Mucosa of rectum (tissue), 2 donors: ENCODE measurements around the gene MYL10.

Source experiments
- H3K27ac ChIP-seq, 2 donors: one replicate each; pipeline ENCODE4 v1.7.0; 2013; ENCODE audit warnings: inconsistent platforms in 2 of 2, low read depth in 2 of 2, low read length in 2 of 2
- H3K27me3 ChIP-seq, 2 donors: one replicate each; pipeline ENCODE4 v1.7.0; 2013; ENCODE audit warnings: low read length in 2 of 2; ENCODE audit not compliant: control insufficient read depth in 2 of 2, insufficient read depth in 2 of 2
- H3K36me3 ChIP-seq, 2 donors: one replicate each; pipeline ENCODE4 v1.7.0; 2013; ENCODE audit warnings: low read length in 2 of 2; ENCODE audit not compliant: control insufficient read depth in 2 of 2, insufficient read depth in 2 of 2
- H3K4me1 ChIP-seq, 2 donors: one replicate each; pipeline ENCODE4 v1.7.0; 2013; ENCODE audit warnings: low read length in 2 of 2, mild to moderate bottlenecking in 1 of 2; ENCODE audit not compliant: control insufficient read depth in 2 of 2, insufficient read depth in 2 of 2
- H3K4me3 ChIP-seq, 2 donors: one replicate each; pipeline ENCODE4 v1.7.0; 2013; ENCODE audit warnings: low read length in 2 of 2
- H3K9ac ChIP-seq, 2 donors: one replicate each; pipeline ENCODE4 v1.7.0; 2013; ENCODE audit warnings: low read length in 2 of 2, low read depth in 1 of 2, mild to moderate bottlenecking in 1 of 2
- H3K9me3 ChIP-seq, 2 donors: one replicate each; pipeline ENCODE4 v1.7.0; 2013; ENCODE audit warnings: low read length in 2 of 2; ENCODE audit not compliant: control insufficient read depth in 2 of 2
- donor health status: healthy.
- donor health status: Normal muscosa, but diverticular disease.

The MYL10 gene

GRCh38 chr7:101669307-101669706 is 40.2 kb upstream of the MYL10 start:
- Histone ChIP-seq H3K4me3 (no peak overlapping the region), H3K9ac (no peak overlapping the region), H3K9me3 (no peaks in the 10 kb centered on the region), H3K36me3 (no peaks in the 10 kb centered on the region), H3K4me1 (no peaks in the 10 kb centered on the region), H3K27ac (no peak overlapping the region), H3K27me3 (peaks cover 0 to 4% of the 10 kb centered on the region in 2 donors)

GRCh38 chr7:101668726-101669125 is 39.6 kb upstream of the MYL10 start:
- Histone ChIP-seq H3K27ac (no peak overlapping the region), H3K4me3 (no peak overlapping the region), H3K27me3 (peaks cover 0 to 4% of the 10 kb centered on the region in 2 donors), H3K4me1 (no peaks in the 10 kb centered on the region), H3K9ac (no peak overlapping the region), H3K36me3 (no peaks in the 10 kb centered on the region), H3K9me3 (no peaks in the 10 kb centered on the region)

GRCh38 chr7:101667920-101668319 is 38.8 kb upstream of the MYL10 start:
- Histone ChIP-seq H3K27me3 (peaks cover 0 to 4% of the 10 kb centered on the region in 2 donors), H3K4me1 (no peaks in the 10 kb centered on the region), H3K9me3 (no peaks in the 10 kb centered on the region), H3K27ac (no peak overlapping the region), H3K4me3 (no peak overlapping the region), H3K36me3 (no peaks in the 10 kb centered on the region), H3K9ac (no peak overlapping the region)

- no peaks in the 10 kb centered on the region for H3K36me3 ChIP-seq
- no peak overlapping the region for H3K9ac ChIP-seq
- H3K4me1 ChIP-seq = no peaks in the 10 kb centered on the region
- no peak overlapping the region for H3K4me3 ChIP-seq
- H3K27me3 ChIP-seq = peaks cover 0 to 4% of the 10 kb centered on the region in 2 donors
- no peak overlapping the region for H3K27ac ChIP-seq
- H3K9me3 ChIP-seq = no peaks in the 10 kb centered on the region
These were observed 38.3 kb upstream of the MYL10 start for GRCh38 chr7:101667399-101667798.

GRCh38 chr7:101666741-101667140 is 37.6 kb upstream of the MYL10 start:
- Histone ChIP-seq H3K4me3 (no peak overlapping the region), H3K36me3 (no peaks in the 10 kb centered on the region), H3K4me1 (no peaks in the 10 kb centered on the region), H3K9ac (no peak overlapping the region), H3K9me3 (no peaks in the 10 kb centered on the region), H3K27me3 (peaks cover 0 to 4% of the 10 kb centered on the region in 2 donors), H3K27ac (no peak overlapping the region)

- no peak overlapping the region for H3K4me3 ChIP-seq
- no peaks in the 10 kb centered on the region for H3K36me3 ChIP-seq
- no peaks in the 10 kb centered on the region for H3K4me1 ChIP-seq
- H3K9ac ChIP-seq = no peak overlapping the region
- H3K27me3 ChIP-seq = peaks cover 0 to 4% of the 10 kb centered on the region in 2 donors
- H3K27ac ChIP-seq = no peak overlapping the region
- no peaks in the 10 kb centered on the region for H3K9me3 ChIP-seq
These were observed 37.2 kb upstream of the MYL10 start for GRCh38 chr7:101666293-101666692.

GRCh38 chr7:101664893-101665471 is 35.9 kb upstream of the MYL10 start:
- no peak overlapping the region for H3K9ac ChIP-seq
- H3K27me3 ChIP-seq = peaks cover 4 to 7% of the 10 kb centered on the region in 2 donors
- H3K4me3 ChIP-seq = no peak overlapping the region
- no peak overlapping the region for H3K27ac ChIP-seq
- no peaks in the 10 kb centered on the region for H3K36me3 ChIP-seq
- no peaks in the 10 kb centered on the region for H3K4me1 ChIP-seq
- H3K9me3 ChIP-seq = no peaks in the 10 kb centered on the region

- H3K27ac ChIP-seq = no peak overlapping the region
- H3K4me1 ChIP-seq = no peaks in the 10 kb centered on the region
- H3K9ac ChIP-seq = no peak overlapping the region
- peaks cover 4 to 7% of the 10 kb centered on the region in 2 donors for H3K27me3 ChIP-seq
- H3K4me3 ChIP-seq = no peak overlapping the region
- H3K36me3 ChIP-seq = no peaks in the 10 kb centered on the region
- H3K9me3 ChIP-seq = no peaks in the 10 kb centered on the region
These were observed 35.3 kb upstream of the MYL10 start for GRCh38 chr7:101664436-101664835.

GRCh38 chr7:101663747-101664146 is 34.7 kb upstream of the MYL10 start:
- Histone ChIP-seq H3K36me3 (no peaks in the 10 kb centered on the region), H3K27ac (no peak overlapping the region), H3K4me3 (no peak overlapping the region), H3K9me3 (no peaks in the 10 kb centered on the region), H3K4me1 (no peaks in the 10 kb centered on the region), H3K27me3 (peaks cover 4 to 7% of the 10 kb centered on the region in 2 donors), H3K9ac (no peak overlapping the region)

GRCh38 chr7:101662447-101662998 is 33.4 kb upstream of the MYL10 start:
- Histone ChIP-seq H3K36me3 (no peaks in the 10 kb centered on the region), H3K4me3 (no peak overlapping the region), H3K9me3 (no peaks in the 10 kb centered on the region), H3K9ac (no peak overlapping the region), H3K27me3 (peaks cover 0 to 7% of the 10 kb centered on the region in 2 donors), H3K4me1 (no peaks in the 10 kb centered on the region), H3K27ac (no peak overlapping the region)
